ENCODE results near the gene ARF1. TPM values are rescaled to one million over a fixed set of nuclear protein-coding genes. Genes with fewer than 3 reads are reported as not detected.

Gene ARF1
- total RNA-seq, 1 donor, result 339 TPM

DNA sequence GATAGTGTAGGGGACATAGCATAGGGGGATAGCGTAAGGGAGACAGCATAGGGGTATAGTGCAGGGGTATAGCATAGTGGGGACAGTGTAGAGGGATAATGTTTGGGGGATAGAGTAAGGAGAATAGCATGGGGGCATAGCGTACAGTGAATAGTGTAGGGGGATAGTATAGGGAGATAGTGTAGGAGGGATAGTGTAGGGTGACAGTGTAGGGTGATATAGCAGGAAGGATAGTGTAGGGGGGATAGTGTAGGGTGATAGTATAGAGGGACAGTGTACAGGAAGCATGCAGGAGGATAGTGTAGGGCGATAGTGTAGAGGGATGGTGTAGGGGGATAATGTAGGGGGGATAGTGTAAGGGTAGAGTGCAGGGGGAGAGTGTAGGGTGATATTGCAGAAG lies 11.7 kb upstream of the ARF1 start:
- TF ChIP-seq, protein P1, sequence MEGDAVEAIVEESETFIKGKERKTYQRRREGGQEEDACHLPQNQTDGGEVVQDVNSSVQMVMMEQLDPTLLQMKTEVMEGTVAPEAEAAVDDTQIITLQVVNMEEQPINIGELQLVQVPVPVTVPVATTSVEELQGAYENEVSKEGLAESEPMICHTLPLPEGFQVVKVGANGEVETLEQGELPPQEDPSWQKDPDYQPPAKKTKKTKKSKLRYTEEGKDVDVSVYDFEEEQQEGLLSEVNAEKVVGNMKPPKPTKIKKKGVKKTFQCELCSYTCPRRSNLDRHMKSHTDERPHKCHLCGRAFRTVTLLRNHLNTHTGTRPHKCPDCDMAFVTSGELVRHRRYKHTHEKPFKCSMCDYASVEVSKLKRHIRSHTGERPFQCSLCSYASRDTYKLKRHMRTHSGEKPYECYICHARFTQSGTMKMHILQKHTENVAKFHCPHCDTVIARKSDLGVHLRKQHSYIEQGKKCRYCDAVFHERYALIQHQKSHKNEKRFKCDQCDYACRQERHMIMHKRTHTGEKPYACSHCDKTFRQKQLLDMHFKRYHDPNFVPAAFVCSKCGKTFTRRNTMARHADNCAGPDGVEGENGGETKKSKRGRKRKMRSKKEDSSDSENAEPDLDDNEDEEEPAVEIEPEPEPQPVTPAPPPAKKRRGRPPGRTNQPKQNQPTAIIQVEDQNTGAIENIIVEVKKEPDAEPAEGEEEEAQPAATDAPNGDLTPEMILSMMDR (IDR thresholded peaks at IDR 0.05; ENCODE audit: insufficient read depth, low read depth, low read length), result no peak
- no peak for DNase-seq (ENCODE audit: low read depth)
- H3K4me3 ChIP-seq (ENCODE audit: low read depth, low read length), result no peak overlapping the region

- no peak for DNase-seq (ENCODE audit: low read depth)
- TF ChIP-seq, protein P1 (IDR thresholded peaks at IDR 0.05; ENCODE audit: insufficient read depth, low read depth, low read length), result no peak
- no peak overlapping the region for H3K4me3 ChIP-seq (ENCODE audit: low read depth, low read length)
Measured at GRCh38 chr1:228071839-228072657, 10.5 kb upstream of the ARF1 start.

GRCh38 chr1:228072658-228073043 lies 9.9 kb upstream of the ARF1 start:
- TF ChIP-seq, protein P1 (IDR thresholded peaks at IDR 0.05; ENCODE audit: insufficient read depth, low read depth, low read length), result no peak
- no peak for DNase-seq (ENCODE audit: low read depth)
- no peak overlapping the region for H3K4me3 ChIP-seq (ENCODE audit: low read depth, low read length)

DNA sequence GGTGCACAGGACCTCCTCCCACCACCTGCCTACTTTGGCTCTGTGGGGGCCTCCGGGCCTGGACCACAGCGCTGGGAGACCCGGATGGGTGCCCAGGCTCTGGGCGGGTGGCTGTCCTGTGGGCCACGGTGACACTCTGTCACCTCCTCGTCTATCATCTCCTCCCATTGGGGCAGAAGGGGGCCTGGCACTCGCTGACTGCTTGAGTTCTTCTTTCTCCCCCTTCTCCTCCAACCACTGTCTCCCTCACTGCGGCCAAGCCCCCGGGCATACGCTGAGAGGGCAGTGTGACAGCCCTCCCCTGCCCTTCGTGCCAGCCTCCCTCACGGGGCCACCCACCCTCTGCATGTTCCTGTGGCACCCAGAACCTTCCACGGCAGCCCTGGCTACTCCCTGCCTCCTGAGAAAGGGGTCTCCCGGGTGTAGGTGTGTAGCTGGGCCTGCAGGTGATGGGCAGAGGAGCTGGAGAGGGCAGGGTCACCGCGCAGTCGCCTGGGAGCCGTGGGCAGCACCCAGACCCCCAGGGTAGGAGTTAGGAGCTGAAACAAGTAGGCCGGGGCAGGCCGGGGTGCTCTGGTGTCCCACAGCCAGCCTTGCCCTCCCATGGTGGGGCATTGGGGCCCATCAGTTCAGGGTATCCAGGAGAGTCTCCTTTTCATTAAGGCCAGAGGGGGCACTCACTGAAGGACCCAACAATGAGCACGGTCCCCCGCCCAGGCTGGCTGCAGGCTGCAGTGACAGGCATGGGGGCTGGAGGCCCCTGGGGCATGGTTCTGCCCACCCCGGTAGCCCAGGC lies 9.2 kb upstream of the ARF1 start:
- TF ChIP-seq, protein P1 (IDR thresholded peaks at IDR 0.05; ENCODE audit: insufficient read depth, low read depth, low read length), result no peak
- DNase-seq (ENCODE audit: low read depth), result no peak
- H3K4me3 ChIP-seq (ENCODE audit: low read depth, low read length), result no peak overlapping the region

DNA sequence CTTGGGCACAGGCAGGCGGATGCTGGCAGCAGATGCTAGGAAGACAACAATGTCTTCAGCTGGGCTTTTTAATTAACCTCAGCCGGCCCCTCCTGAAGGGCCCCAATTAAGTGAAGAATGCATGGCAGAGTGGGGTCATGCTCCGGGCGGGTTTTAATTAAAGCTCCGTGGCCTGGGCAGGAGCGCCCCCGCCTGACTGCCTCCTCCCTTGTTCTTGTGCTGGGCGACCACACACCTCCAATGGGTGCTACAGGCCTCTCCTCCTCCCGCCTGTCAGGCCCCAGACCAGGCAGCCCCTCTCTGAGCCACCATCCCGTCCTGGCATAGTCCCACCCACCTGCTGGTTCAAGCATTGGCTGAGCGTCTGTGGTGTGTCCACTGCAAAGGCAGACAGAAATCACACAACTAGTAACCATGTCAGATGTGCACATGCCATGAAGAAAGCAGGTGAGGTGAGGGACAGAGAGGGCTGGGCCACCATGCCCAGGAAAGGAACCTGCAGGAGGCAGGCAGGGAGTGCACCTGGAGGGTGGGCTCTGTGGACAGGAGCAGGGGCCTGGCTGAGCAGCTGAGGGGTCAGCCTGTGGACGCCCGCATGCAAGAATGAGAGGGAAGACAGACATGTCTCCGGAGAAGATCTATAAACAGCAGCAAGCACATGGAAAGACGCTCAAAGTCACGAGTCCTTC lies 8.5 kb upstream of the ARF1 start:
- H3K4me3 ChIP-seq (ENCODE audit: low read depth, low read length), result no peak overlapping the region
- no peak for DNase-seq (ENCODE audit: low read depth)
- TF ChIP-seq, protein P1 (IDR thresholded peaks at IDR 0.05; ENCODE audit: insufficient read depth, low read depth, low read length), result no peak

GRCh38 chr1:228074954-228075730 lies 7.4 kb upstream of the ARF1 start:
- H3K4me3 ChIP-seq (ENCODE audit: low read depth, low read length), result no peak overlapping the region
- DNase-seq (ENCODE audit: low read depth), result no peak
- TF ChIP-seq, protein P1 (IDR thresholded peaks at IDR 0.05; ENCODE audit: insufficient read depth, low read depth, low read length), result no peak
